CD4-positive, alpha-beta memory T cell (primary cell): ENCODE measurements around the gene ADGRD1. TPM values are rescaled to one million over a fixed set of nuclear protein-coding genes. Genes with fewer than 3 reads are reported as not detected.
"Not testable (repeated sequence)": the region's sequence is repeated elsewhere in the genome, so short reads cannot be mapped to it uniquely, and the experiment has no call there.

Source experiments
- CTCF ChIA-PET: fragments of 350-600 bp; sonication (Branson Sonifier 250); formaldehyde crosslinking; loops from one replicate; lab custom pipeline; 2021; ENCODE audit warnings: inconsistent platforms; ENCODE audit not compliant: partially characterized antibody; lab: Charles Lee
- POLR2A ChIA-PET: fragments of 350-600 bp; sonication (Branson Sonifier 250); formaldehyde crosslinking; loops from one replicate; lab custom pipeline; 2021; ENCODE audit not compliant: partially characterized antibody; lab: Charles Lee
- DNase-seq, 5 donors: peaks; one replicate each; pipeline versions ENCODE4 v3.0.0 to v3.0.0-alpha.2; 2020 to 2022; ENCODE audit warnings: mixed read lengths in 1 of 5
- H3K27ac ChIP-seq: one replicate; pipeline ENCODE4 v1.7.0; 2013; ENCODE audit warnings: low read depth, low read length
- H3K27me3 ChIP-seq: 2 replicates; pipeline ENCODE4 v1.7.0; 2013; ENCODE audit warnings: mild to moderate bottlenecking, low read length, moderate library complexity; ENCODE audit not compliant: insufficient read depth
- H3K36me3 ChIP-seq: 2 replicates; pipeline ENCODE4 v1.7.0; 2013; ENCODE audit warnings: mild to moderate bottlenecking, low read length, moderate library complexity; ENCODE audit not compliant: insufficient read depth
- H3K4me1 ChIP-seq: 2 replicates; pipeline ENCODE4 v1.7.0; 2013; ENCODE audit warnings: mild to moderate bottlenecking, low read length, moderate library complexity; ENCODE audit not compliant: insufficient read depth
- H3K4me3 ChIP-seq, 2 donors: one replicate each; pipeline ENCODE4 v1.7.0; 2013; ENCODE audit warnings: low read length in 2 of 2, mild to moderate bottlenecking in 1 of 2
- H3K9me3 ChIP-seq, 2 donors: one replicate each; pipeline ENCODE4 v1.7.0; 2013; ENCODE audit warnings: low read length in 2 of 2, control low read depth in 1 of 2; ENCODE audit not compliant: control insufficient read depth in 1 of 2
- H3K27ac Mint-ChIP-seq, 7 donors: one replicate each; pipeline ENCODE4 v1.8.0; 2020 to 2021; ENCODE audit warnings: mixed read lengths in 7 of 7, mild to moderate bottlenecking in 6 of 7, inconsistent platforms in 3 of 7, moderate library complexity in 3 of 7
- H3K27me3 Mint-ChIP-seq, 2 donors: one replicate each; pipeline ENCODE4 v1.8.0; 2020 to 2021; ENCODE audit warnings: mixed read lengths in 2 of 2
- H3K36me3 Mint-ChIP-seq, 2 donors: one replicate each; pipeline ENCODE4 v1.8.0; 2020 to 2021; ENCODE audit warnings: mixed read lengths in 2 of 2, inconsistent platforms in 1 of 2, mild to moderate bottlenecking in 1 of 2
- H3K4me1 Mint-ChIP-seq, 4 donors: one replicate each; pipeline ENCODE4 v1.8.0; 2020 to 2021; ENCODE audit warnings: mixed read lengths in 4 of 4, mild to moderate bottlenecking in 1 of 4
- H3K4me3 Mint-ChIP-seq, 8 donors: one replicate each; pipeline ENCODE4 v1.8.0; 2020 to 2021; ENCODE audit warnings: mixed read lengths in 8 of 8, mild to moderate bottlenecking in 7 of 8, moderate library complexity in 6 of 8, inconsistent platforms in 3 of 8
- H3K9me3 Mint-ChIP-seq, 8 donors: one replicate each; pipeline ENCODE4 v1.8.0; 2020 to 2021; ENCODE audit warnings: mixed read lengths in 8 of 8, mild to moderate bottlenecking in 5 of 8, inconsistent platforms in 3 of 8, moderate library complexity in 1 of 8
- intact Hi-C: fragments of 100-400 bp; cut with micrococcal nuclease; formaldehyde crosslinking; loops from one replicate; pipeline ENCODE4 v1.15.1; 2023
- polyA plus RNA-seq, 2 donors: library from polyadenylated mRNA; unstranded; fragments of 300-500 nt; fragmentation: Illumina TruSeq; gene quantifications; one replicate each; pipeline ENCODE4 v1.2.3, GENCODE V29; 2021
- total RNA-seq, 2 experiments: library from RNA; stranded (reverse); gene quantifications; one replicate each; pipeline ENCODE4 v1.2.3, GENCODE V29; 2021

The ADGRD1 gene
- total RNA-seq (not detected), polyA plus RNA-seq (not detected)

GRCh38 chr12:130953771-130954543 is at the start of gene ADGRD1:
Gene ADGRD1, plus strand, starts transcription at chr12:130953907. Its CDS starts 559 bp downstream, at chr12:130954466.
- Mint-ChIP-seq H3K27ac (peak within 1 kb of the TSS in 1 of 7 donors; percentile 2), H3K27me3 (peaks cover 10 to 16% of the 10 kb centered on the region in 2 donors), H3K4me3 (no peak within 1 kb of the TSS), H3K4me1 (peaks cover 0 to 6% (median 1%) of the 10 kb centered on the region in 4 donors), H3K9me3 (no peaks in the 10 kb centered on the region), H3K36me3 (no peaks in the 10 kb centered on the region)
- CTCF ChIA-PET = no interaction called here
- Histone ChIP-seq H3K4me3 (no peak within 1 kb of the TSS), H3K27ac (no peak within 1 kb of the TSS), H3K36me3 (no peaks in the 10 kb centered on the region), H3K4me1 (no peaks in the 10 kb centered on the region), H3K27me3 (no peaks in the 10 kb centered on the region), H3K9me3 (no peaks in the 10 kb centered on the region)
- no peak for DNase-seq
- intact Hi-C loops = no loop called here
- POLR2A ChIA-PET = no interaction called here

- no peak overlapping the region for H3K4me3 Mint-ChIP-seq
- no peaks in the 10 kb centered on the region for H3K36me3 ChIP-seq
- H3K27ac Mint-ChIP-seq = peak overlapping the region in 1 of 7 donors; percentile 42
- ChIA-PET CTCF (no interaction called here), POLR2A (no interaction called here)
- intact Hi-C loops = no loop called here
- H3K9me3 ChIP-seq = no peaks in the 10 kb centered on the region
- H3K27ac ChIP-seq = no peak overlapping the region
- no peaks in the 10 kb centered on the region for H3K27me3 ChIP-seq
- peaks cover 4 to 6% of the 10 kb centered on the region in 2 donors for H3K27me3 Mint-ChIP-seq
- no peaks in the 10 kb centered on the region for H3K36me3 Mint-ChIP-seq
- DNase-seq = no peak
- peaks cover 0 to 9% (median 1%) of the 10 kb centered on the region in 8 donors for H3K9me3 Mint-ChIP-seq
- no peak overlapping the region for H3K4me3 ChIP-seq
- no peaks in the 10 kb centered on the region for H3K4me1 ChIP-seq
- no peaks in the 10 kb centered on the region for H3K4me1 Mint-ChIP-seq
Measured at GRCh38 chr12:130904064-130904463, 49.6 kb upstream of the ADGRD1 start.

- H3K27me3 Mint-ChIP-seq, intact Hi-C loops, H3K27ac Mint-ChIP-seq: not testable (repeated sequence)
Measured at GRCh38 chr12:130904936-130905455, 48.7 kb upstream of the ADGRD1 start.

GRCh38 chr12:130909111-130909510 is 44.6 kb upstream of the ADGRD1 start:
- Mint-ChIP-seq H3K36me3 (no peaks in the 10 kb centered on the region), H3K4me3 (no peak overlapping the region), H3K4me1 (no peaks in the 10 kb centered on the region), H3K27me3 (peaks cover 10% of the 10 kb centered on the region in 2 donors), H3K27ac (no peak overlapping the region), H3K9me3 (peaks cover 4 to 31% (median 24%) of the 10 kb centered on the region in 8 donors)
- no peak for DNase-seq
- Histone ChIP-seq H3K9me3 (peaks cover 0 to 4% of the 10 kb centered on the region in 2 donors), H3K27me3 (no peaks in the 10 kb centered on the region), H3K36me3 (no peaks in the 10 kb centered on the region), H3K4me3 (no peak overlapping the region), H3K27ac (no peak overlapping the region), H3K4me1 (no peaks in the 10 kb centered on the region)
- ChIA-PET CTCF (no interaction called here), POLR2A (no interaction called here)
- intact Hi-C loops = no loop called here

More at GRCh38 chr12:130904936-130905455, 48.7 kb upstream of the ADGRD1 start:
- H3K4me1 ChIP-seq, H3K36me3 ChIP-seq, H3K27ac ChIP-seq, H3K36me3 Mint-ChIP-seq, H3K4me3 Mint-ChIP-seq, DNase-seq, H3K4me1 Mint-ChIP-seq, H3K4me3 ChIP-seq, H3K9me3 ChIP-seq, H3K27me3 ChIP-seq, CTCF ChIA-PET, POLR2A ChIA-PET: not testable (repeated sequence)
- H3K9me3 Mint-ChIP-seq = peaks cover 0 to 13% (median 2%) of the 10 kb centered on the region in 8 donors

- Mint-ChIP-seq H3K9me3 (peaks cover 4 to 31% (median 25%) of the 10 kb centered on the region in 8 donors), H3K4me3 (no peak overlapping the region), H3K27me3 (peaks cover 17 to 21% of the 10 kb centered on the region in 2 donors), H3K4me1 (peaks cover 0 to 2% (median under 1%) of the 10 kb centered on the region in 4 donors), H3K27ac (no peak overlapping the region), H3K36me3 (no peaks in the 10 kb centered on the region)
- peaks cover under 1% of the 10 kb centered on the region for H3K27me3 ChIP-seq
- peaks cover 0 to 4% of the 10 kb centered on the region in 2 donors for H3K9me3 ChIP-seq
- ChIA-PET CTCF (no interaction called here), POLR2A (no interaction called here)
- intact Hi-C loops = no loop called here
- H3K36me3 ChIP-seq = no peaks in the 10 kb centered on the region
- H3K27ac ChIP-seq = no peak overlapping the region
- H3K4me3 ChIP-seq = no peak overlapping the region
- no peaks in the 10 kb centered on the region for H3K4me1 ChIP-seq
- DNase-seq = no peak
Measured at GRCh38 chr12:130911193-130911592, 42.5 kb upstream of the ADGRD1 start.

GRCh38 chr12:130911933-130912332 is 41.8 kb upstream of the ADGRD1 start:
- H3K4me1 ChIP-seq = no peaks in the 10 kb centered on the region
- H3K4me3 ChIP-seq = no peak overlapping the region
- intact Hi-C loops = no loop called here
- H3K27me3 ChIP-seq = peaks cover 7% of the 10 kb centered on the region
- DNase-seq = no peak
- Mint-ChIP-seq H3K4me1 (peaks cover 0 to 4% (median 2%) of the 10 kb centered on the region in 4 donors), H3K4me3 (no peak overlapping the region), H3K27ac (no peak overlapping the region), H3K36me3 (no peaks in the 10 kb centered on the region), H3K9me3 (peaks cover 4 to 31% (median 25%) of the 10 kb centered on the region in 8 donors), H3K27me3 (peaks cover 24 to 29% of the 10 kb centered on the region in 2 donors)
- ChIA-PET CTCF (no interaction called here), POLR2A (no interaction called here)
- no peaks in the 10 kb centered on the region for H3K36me3 ChIP-seq
- H3K9me3 ChIP-seq = peaks cover 0 to 4% of the 10 kb centered on the region in 2 donors
- H3K27ac ChIP-seq = no peak overlapping the region

GRCh38 chr12:130916241-130916911 is 37.3 kb upstream of the ADGRD1 start:
- H3K4me3 Mint-ChIP-seq = peak overlapping the region in 3 of 8 donors; percentile 15 to 44 (median 32)
- ChIA-PET POLR2A (no interaction called here), CTCF (no interaction called here)
- intact Hi-C loops = no loop called here
- no peak overlapping the region for H3K4me3 ChIP-seq
- peak in 1 of 5 donors; percentile 1 for DNase-seq
- H3K9me3 Mint-ChIP-seq = peaks cover 0 to 15% (median 11%) of the 10 kb centered on the region in 8 donors
- H3K9me3 ChIP-seq = peaks cover 0 to 4% of the 10 kb centered on the region in 2 donors
- H3K36me3 Mint-ChIP-seq = no peaks in the 10 kb centered on the region
- peaks cover 7% of the 10 kb centered on the region for H3K27me3 ChIP-seq
- no peak overlapping the region for H3K27ac ChIP-seq
- H3K27ac Mint-ChIP-seq = no peak overlapping the region
- H3K36me3 ChIP-seq = no peaks in the 10 kb centered on the region
- H3K27me3 Mint-ChIP-seq = peaks cover 37 to 43% of the 10 kb centered on the region in 2 donors
- peaks cover 0 to 4% (median 2%) of the 10 kb centered on the region in 4 donors for H3K4me1 Mint-ChIP-seq
- H3K4me1 ChIP-seq = no peaks in the 10 kb centered on the region
